8988T (cell line): ENCODE measurements around the gene ATRNL1.

Experiments
- DNase-seq: peaks from one replicate; pipeline ENCODE4 v3.0.0; 2011

The ATRNL1 gene

GRCh38 chr10:115998301-115998700, 905.1 kb downstream of the ATRNL1 start:
- DNase-seq: no peak
